ENCODE results near the gene RFX8. TPM values are rescaled to one million over a fixed set of nuclear protein-coding genes. Genes with fewer than 3 reads are reported as not detected.

Gene RFX8
- total and polyA plus RNA-seq, 2 of the 8 experiments (the other 6 are each of a cell fraction or from before 2014, with no cell fraction given), result 0.60 to 0.97 TPM

- ChIA-PET CTCF (ENCODE audit: partially characterized antibody) (interaction anchor here (0.6 to 6.4 kb wide), 25 partner anchors 9 to 1762 kb away, joined by 3 to 33 read pairs (median 5); partner anchors contain the start of gene CREG2), POLR2A (ENCODE audit: partially characterized antibody) (no interaction called here)
- peaks cover 0 to 5% (median under 1%) of the 10 kb centered on the region in 4 experiments; a peak in 3 of 7 replicates for H3K4me1 ChIP-seq (replicated peaks in 1 of 4; ENCODE audit: control insufficient read depth in 3 of 4, insufficient read depth in 4 of 4, low read length in 3 of 4)
- H3K9ac ChIP-seq (replicated peaks in 1 of 4; ENCODE audit: extremely low read depth in 1 of 4, low read depth in 3 of 4, low read length in 3 of 4), result no peak overlapping the region
- H3K4me3 ChIP-seq (ENCODE audit: extremely low read depth in 1 of 4, insufficient read depth in 2 of 4, low read depth in 3 of 4, low read length in 4 of 4), result no peak overlapping the region
- no peaks in the 10 kb centered on the region for H3K79me2 ChIP-seq (ENCODE audit: control insufficient read depth in 1 of 2, insufficient read depth in 2 of 2, low read length in 2 of 2)
- no peaks in the 10 kb centered on the region for H3K79me1 ChIP-seq (ENCODE audit: low read depth, low read length)
- H2BK5ac ChIP-seq (ENCODE audit: low read depth, low read length), result no peak overlapping the region
- no peak overlapping the region for H2AK5ac ChIP-seq (ENCODE audit: low read depth, low read length)
- TF ChIP-seq TEAD4 (IDR thresholded peaks at IDR 0.05; ENCODE audit: low read depth, low read length) (no peak), CTCF (IDR thresholded peaks at IDR 0.05; ENCODE audit: control extremely low read depth in 1 of 3, insufficient read depth in 1 of 3, low read depth in 1 of 3, low read length in 3 of 3) (peak in 2 of 3 experiments; percentile 9 to 40; a peak in 2 of 4 replicates)
- DNase-seq (ENCODE audit: low read depth in 1 of 2, low spot score in 2 of 2), result no peak
- H2BK12ac ChIP-seq (ENCODE audit: low read depth, low read length), result no peak overlapping the region
- no peaks in the 10 kb centered on the region for H3K23me2 ChIP-seq (ENCODE audit: low read depth, low read length)
- no peaks in the 10 kb centered on the region for H3K36me3 ChIP-seq (ENCODE audit: control insufficient read depth in 2 of 4, insufficient read depth in 4 of 4, low read length in 3 of 4)
- H4K8ac ChIP-seq (ENCODE audit: extremely low read depth, insufficient read depth, low read length), result no peak overlapping the region
- no peak overlapping the region for H2BK120ac ChIP-seq (replicated peaks; ENCODE audit: low read depth, low read length)
- no peak overlapping the region for H4K5ac ChIP-seq (ENCODE audit: insufficient read length, low read depth, low read length)
- no peak overlapping the region for H3K18ac ChIP-seq (ENCODE audit: extremely low read depth, low read length)
- no peak overlapping the region for H2BK15ac ChIP-seq (ENCODE audit: low read length)
- no peak overlapping the region for H3K23ac ChIP-seq (ENCODE audit: insufficient read length)
- no peak overlapping the region for H3K14ac ChIP-seq (ENCODE audit: insufficient read length)
- H2AFZ ChIP-seq (ENCODE audit: low read length), result no peak overlapping the region
- no peak overlapping the region for H4K91ac ChIP-seq (replicated peaks; ENCODE audit: insufficient read length, low read length)
- H3K27me3 ChIP-seq (replicated peaks in 1 of 4; ENCODE audit: control insufficient read depth in 3 of 4, extremely low read depth in 1 of 4, insufficient read depth in 3 of 4, low read length in 3 of 4), result no peaks in the 10 kb centered on the region
- 84% methylated on average over 7 of the region's 7 CpGs; no CpG with 5 or more reads in 1 of the 2 experiments for WGBS, 2 experiments (ENCODE audit: extremely low coverage in 1 of 2, insufficient coverage in 1 of 2, insufficient read length in 1 of 2, insufficient replicate concordance in 2 of 2, low coverage in 1 of 2, low lambda C conversion rate in 2 of 2, missing lambda C conversion rate in 1 of 2)
- no peak overlapping the region for H3K27ac ChIP-seq (ENCODE audit: low read depth, low read length)
- no peak overlapping the region for H3K4me2 ChIP-seq (ENCODE audit: insufficient read depth in 1 of 2, low read depth in 2 of 2, low read length in 2 of 2)
- H3K9me3 ChIP-seq (ENCODE audit: insufficient read depth in 2 of 2, low read depth in 1 of 2, low read length in 1 of 2), result no peaks in the 10 kb centered on the region
- H4K20me1 ChIP-seq (replicated peaks in 1 of 2; ENCODE audit: control insufficient read depth in 1 of 2, insufficient read depth in 2 of 2, low read length in 2 of 2), result no peaks in the 10 kb centered on the region
- H3K4ac ChIP-seq (replicated peaks; ENCODE audit: insufficient read length, low read depth, low read length), result no peak overlapping the region
- FAIRE-seq, result no peak
- no peak overlapping the region for H2BK20ac ChIP-seq (ENCODE audit: low read length)
- no peak overlapping the region for H3K56ac ChIP-seq (replicated peaks; ENCODE audit: insufficient read length, low read depth, low read length)
Observed at GRCh38 chr2:101349893-101350662, 124.8 kb downstream of the RFX8 start.

Data from H1 (cell line).